ENCODE results near the gene CNOT11. TPM values are rescaled to one million over a fixed set of nuclear protein-coding genes. Genes with fewer than 3 reads are reported as not detected.

CNOT11 gene
- total and polyA plus RNA-seq, 2 of the 4 experiments (the other 2 are of a cell fraction) = 36.4 to 55.8 TPM

DNA sequence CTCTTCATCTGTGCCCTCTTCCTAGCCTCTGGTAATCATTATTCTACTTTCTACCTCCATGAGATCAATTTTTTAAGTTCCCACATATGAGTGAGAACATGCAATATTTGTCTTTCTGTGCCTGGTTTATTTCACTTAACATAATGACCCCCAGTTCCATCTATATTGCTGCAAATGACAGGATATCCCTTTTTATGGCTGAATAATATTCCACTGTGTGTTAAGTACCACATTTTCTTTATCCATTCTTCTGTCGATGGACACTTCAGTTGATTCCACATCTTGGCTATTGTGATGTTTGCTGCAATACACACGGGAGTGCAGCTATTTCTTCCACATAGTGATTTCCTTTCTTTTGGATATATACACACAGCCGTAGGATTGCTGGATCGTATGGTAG lies 43.9 kb upstream of the CNOT11 start:
- no peak overlapping the region for H3K56ac ChIP-seq (ENCODE audit: extremely low read depth, insufficient read depth, low read length)
- no peak overlapping the region for H2BK15ac ChIP-seq (ENCODE audit: low read depth, low read length)
- DNase-seq (no peak), ATAC-seq (ENCODE audit: low read depth) (no peak)
- no peak overlapping the region for H3K9ac ChIP-seq (ENCODE audit: low read depth, low read length)
- H2BK5ac ChIP-seq (ENCODE audit: low read depth, low read length, poor library complexity, severe bottlenecking) = no peak overlapping the region
- no peak overlapping the region for H3K4me3 ChIP-seq (ENCODE audit: insufficient read depth, low read depth, low read length)
- dilution Hi-C loops (cut with HindIII; ENCODE audit: low sequenced_read_pairs, unreplicated experiment) = no loop called here
- in situ Hi-C loops (cut with MboI; ENCODE audit: low sequenced_read_pairs) = loop anchor here (5.0 to 25.0 kb wide), 3 partner anchors 172 to 597 kb away; no protein-coding TSS in a partner anchor
- H3K79me1 ChIP-seq (ENCODE audit: low read depth in 1 of 2, low read length in 2 of 2) = no peaks in the 10 kb centered on the region
- H4K5ac ChIP-seq (ENCODE audit: low read depth, low read length) = no peak overlapping the region
- no peaks in the 10 kb centered on the region for H3K27me3 ChIP-seq (ENCODE audit: control insufficient read depth, insufficient read depth, low read length)
- TF ChIP-seq, protein P1, sequence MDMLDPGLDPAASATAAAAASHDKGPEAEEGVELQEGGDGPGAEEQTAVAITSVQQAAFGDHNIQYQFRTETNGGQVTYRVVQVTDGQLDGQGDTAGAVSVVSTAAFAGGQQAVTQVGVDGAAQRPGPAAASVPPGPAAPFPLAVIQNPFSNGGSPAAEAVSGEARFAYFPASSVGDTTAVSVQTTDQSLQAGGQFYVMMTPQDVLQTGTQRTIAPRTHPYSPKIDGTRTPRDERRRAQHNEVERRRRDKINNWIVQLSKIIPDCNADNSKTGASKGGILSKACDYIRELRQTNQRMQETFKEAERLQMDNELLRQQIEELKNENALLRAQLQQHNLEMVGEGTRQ (IDR thresholded peaks at IDR 0.05; ENCODE audit: low read depth, low read length) = no peak
- TF ChIP-seq, protein P2, sequence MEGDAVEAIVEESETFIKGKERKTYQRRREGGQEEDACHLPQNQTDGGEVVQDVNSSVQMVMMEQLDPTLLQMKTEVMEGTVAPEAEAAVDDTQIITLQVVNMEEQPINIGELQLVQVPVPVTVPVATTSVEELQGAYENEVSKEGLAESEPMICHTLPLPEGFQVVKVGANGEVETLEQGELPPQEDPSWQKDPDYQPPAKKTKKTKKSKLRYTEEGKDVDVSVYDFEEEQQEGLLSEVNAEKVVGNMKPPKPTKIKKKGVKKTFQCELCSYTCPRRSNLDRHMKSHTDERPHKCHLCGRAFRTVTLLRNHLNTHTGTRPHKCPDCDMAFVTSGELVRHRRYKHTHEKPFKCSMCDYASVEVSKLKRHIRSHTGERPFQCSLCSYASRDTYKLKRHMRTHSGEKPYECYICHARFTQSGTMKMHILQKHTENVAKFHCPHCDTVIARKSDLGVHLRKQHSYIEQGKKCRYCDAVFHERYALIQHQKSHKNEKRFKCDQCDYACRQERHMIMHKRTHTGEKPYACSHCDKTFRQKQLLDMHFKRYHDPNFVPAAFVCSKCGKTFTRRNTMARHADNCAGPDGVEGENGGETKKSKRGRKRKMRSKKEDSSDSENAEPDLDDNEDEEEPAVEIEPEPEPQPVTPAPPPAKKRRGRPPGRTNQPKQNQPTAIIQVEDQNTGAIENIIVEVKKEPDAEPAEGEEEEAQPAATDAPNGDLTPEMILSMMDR (conservative IDR thresholded peaks at IDR 0.05; ENCODE audit: low read depth, low read length) = no peak
- TF ChIP-seq RFX5 (IDR thresholded peaks at IDR 0.05; ENCODE audit: low read depth, low read length) (no peak), BHLHE40 (IDR thresholded peaks at IDR 0.05; ENCODE audit: low read depth, low read length) (no peak), MXI1 (IDR thresholded peaks at IDR 0.05; ENCODE audit: borderline replicate concordance, low read depth, low read length) (no peak), RAD21 (IDR thresholded peaks at IDR 0.05; ENCODE audit: low read length) (no peak), NFE2L2 (IDR thresholded peaks at IDR 0.05; ENCODE audit: low read depth, low read length) (no peak), FOS (IDR thresholded peaks at IDR 0.05; ENCODE audit: low read depth, low read length) (no peak), MAZ (IDR thresholded peaks at IDR 0.05; ENCODE audit: borderline replicate concordance, low read depth, low read length) (no peak), MAFK (IDR thresholded peaks at IDR 0.05; ENCODE audit: low read depth, low read length) (no peak), SMC3 (IDR thresholded peaks at IDR 0.05; ENCODE audit: low read depth, low read length) (no peak), CHD1 (IDR thresholded peaks at IDR 0.05; ENCODE audit: low read depth, low read length) (no peak), POLR2A (IDR thresholded peaks at IDR 0.05; ENCODE audit: low read depth, low read length) (no peak), RCOR1 (IDR thresholded peaks at IDR 0.05; ENCODE audit: insufficient replicate concordance, low read length) (no peak), CEBPB (IDR thresholded peaks at IDR 0.05; ENCODE audit: low read depth, low read length) (no peak)
- TF ChIP-seq, protein P3, sequence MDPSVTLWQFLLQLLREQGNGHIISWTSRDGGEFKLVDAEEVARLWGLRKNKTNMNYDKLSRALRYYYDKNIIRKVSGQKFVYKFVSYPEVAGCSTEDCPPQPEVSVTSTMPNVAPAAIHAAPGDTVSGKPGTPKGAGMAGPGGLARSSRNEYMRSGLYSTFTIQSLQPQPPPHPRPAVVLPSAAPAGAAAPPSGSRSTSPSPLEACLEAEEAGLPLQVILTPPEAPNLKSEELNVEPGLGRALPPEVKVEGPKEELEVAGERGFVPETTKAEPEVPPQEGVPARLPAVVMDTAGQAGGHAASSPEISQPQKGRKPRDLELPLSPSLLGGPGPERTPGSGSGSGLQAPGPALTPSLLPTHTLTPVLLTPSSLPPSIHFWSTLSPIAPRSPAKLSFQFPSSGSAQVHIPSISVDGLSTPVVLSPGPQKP (IDR thresholded peaks at IDR 0.05; ENCODE audit: borderline replicate concordance, low read depth, low read length) = no peak
- intact Hi-C loops (cut with micrococcal nuclease) = loop anchor here (5.0 to 10.0 kb wide), 2 partner anchors 484 to 602 kb away; no protein-coding TSS in a partner anchor
- BruUV-seq (replicated peaks) = no TSS peak
- no peaks in the 10 kb centered on the region for H3K9me1 ChIP-seq (ENCODE audit: insufficient read depth, low read length)
- no peak overlapping the region for H3K18ac ChIP-seq (ENCODE audit: low read depth, low read length)
- no peak overlapping the region for H2BK20ac ChIP-seq (ENCODE audit: low read depth, low read length)
- peaks cover 2% of the 10 kb centered on the region; the same call in 1 of the 2 replicates for H3K9me3 ChIP-seq (ENCODE audit: control insufficient read depth, insufficient read depth, low read length)
- no peak overlapping the region for H4K8ac ChIP-seq (ENCODE audit: low read depth in 2 of 2, low read length in 2 of 2)
- no peak overlapping the region for H2AK9ac ChIP-seq (replicated peaks; ENCODE audit: low read depth, low read length, poor library complexity)
- no CpG with 5 or more reads among the region's 4 CpGs for WGBS, 2 experiments (ENCODE audit: extremely low coverage in 2 of 2, insufficient read length in 1 of 2)
- H3K27ac ChIP-seq (ENCODE audit: insufficient read depth, low read length) = no peak overlapping the region
- H4K20me1 ChIP-seq (ENCODE audit: insufficient read depth, low read length) = no peaks in the 10 kb centered on the region
- ChIA-PET CTCF (no interaction called here), POLR2A (ENCODE audit: unreplicated experiment) (no interaction called here)
- H3K4me1 ChIP-seq (ENCODE audit: control insufficient read depth, insufficient read depth, low read length) = no peaks in the 10 kb centered on the region
- no peak overlapping the region for H3K23ac ChIP-seq (ENCODE audit: low read depth, low read length)
- no peak overlapping the region for H2AK5ac ChIP-seq (ENCODE audit: low read depth, low read length)
- no peak overlapping the region for H4K91ac ChIP-seq (ENCODE audit: insufficient read depth, low read depth, low read length)
- no peak overlapping the region for H3K4me2 ChIP-seq (ENCODE audit: low read depth, low read length)
- H3K14ac ChIP-seq (replicated peaks; ENCODE audit: low read depth, low read length) = no peak overlapping the region
- no peak overlapping the region for H2BK120ac ChIP-seq (ENCODE audit: low read depth, low read length)
- H3K36me3 ChIP-seq (ENCODE audit: control insufficient read depth, insufficient read depth, low read length) = no peaks in the 10 kb centered on the region
- no peak overlapping the region for H2AFZ ChIP-seq (replicated peaks; ENCODE audit: low read length, poor library complexity)
- H3K4ac ChIP-seq (ENCODE audit: low read depth, low read length) = no peak overlapping the region
